HG03469 (cell line): ENCODE measurements around the gene SYCN.

ENCODE experiments used
- ATAC-seq: cut with Tn5 transposase; IDR thresholded peaks from one replicate; pipeline ENCODE4 v1.9.1; 2021; ENCODE audit warnings: mild to moderate bottlenecking, moderate library complexity, moderate number of reproducible peaks; ENCODE audit not compliant: unreplicated experiment

The SYCN gene

DNA sequence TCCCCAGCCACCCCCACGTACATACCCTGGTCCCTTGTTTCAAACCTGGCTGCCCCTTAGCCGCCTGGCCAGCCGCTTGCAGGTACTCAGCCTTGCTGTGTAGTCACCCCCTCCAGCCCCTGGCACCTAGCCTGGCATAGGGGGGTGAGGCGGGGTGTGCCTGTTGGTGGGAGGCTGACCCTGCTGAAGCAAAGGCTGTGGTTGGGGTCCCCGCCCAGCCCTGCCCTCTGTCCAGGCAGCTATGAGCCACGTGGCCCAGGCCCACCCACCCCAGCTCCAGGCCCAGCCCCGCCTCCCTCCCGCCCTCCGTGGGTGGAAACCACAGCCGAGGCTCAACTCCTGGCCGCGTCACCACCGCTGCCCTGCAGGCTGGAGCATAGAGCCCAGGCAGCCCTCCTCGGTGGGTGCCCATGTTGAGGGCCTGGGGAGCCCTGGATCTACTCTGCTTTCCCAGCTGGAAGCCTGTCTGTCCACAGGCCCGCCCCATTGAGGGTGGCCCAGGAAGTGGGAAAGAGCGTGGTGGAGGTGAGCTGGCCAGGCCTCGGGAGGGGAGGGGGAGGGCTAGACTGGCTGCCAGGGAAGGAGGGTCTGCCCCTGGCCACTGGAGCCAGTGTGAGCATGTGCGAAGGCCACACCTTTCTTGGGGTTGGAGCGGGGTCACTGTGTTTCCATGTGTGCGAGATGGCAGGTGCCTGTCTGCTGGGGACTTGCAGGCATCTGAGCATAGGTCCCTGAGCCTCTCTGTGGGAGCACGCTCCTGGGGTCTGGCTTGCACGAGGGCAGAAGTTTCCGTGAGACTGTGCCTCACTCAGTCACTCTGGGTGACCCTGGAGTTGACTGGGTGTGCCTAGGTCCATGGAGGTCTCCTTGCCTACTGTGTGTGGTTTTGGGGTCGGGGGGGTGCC, 47.5 kb downstream of the SYCN start:
- no peak for ATAC-seq

DNA sequence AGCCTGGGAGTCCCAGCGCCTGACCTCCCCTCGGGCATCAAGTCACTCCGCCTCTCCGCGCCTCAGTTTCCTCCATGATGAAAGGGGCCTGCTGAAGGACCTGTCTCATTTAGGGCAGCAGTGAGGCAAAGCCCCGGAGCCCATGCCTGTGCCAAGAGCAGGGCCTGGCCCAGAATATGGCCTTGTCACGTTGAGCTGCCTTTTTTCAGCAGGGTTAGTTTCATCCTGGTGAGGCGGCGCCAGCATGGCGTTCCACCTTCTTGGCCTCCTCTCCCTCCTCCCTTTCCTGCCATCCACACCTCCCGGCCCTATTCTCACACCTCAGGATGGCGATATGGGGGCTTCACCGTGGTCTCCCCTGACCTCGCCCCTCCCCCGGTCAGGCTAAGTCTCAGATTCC, 48.3 kb downstream of the SYCN start:
- ATAC-seq, result no peak

- ATAC-seq, result no peak
Observed at GRCh38 chr19:39155114-39155700, 48.9 kb downstream of the SYCN start.

DNA sequence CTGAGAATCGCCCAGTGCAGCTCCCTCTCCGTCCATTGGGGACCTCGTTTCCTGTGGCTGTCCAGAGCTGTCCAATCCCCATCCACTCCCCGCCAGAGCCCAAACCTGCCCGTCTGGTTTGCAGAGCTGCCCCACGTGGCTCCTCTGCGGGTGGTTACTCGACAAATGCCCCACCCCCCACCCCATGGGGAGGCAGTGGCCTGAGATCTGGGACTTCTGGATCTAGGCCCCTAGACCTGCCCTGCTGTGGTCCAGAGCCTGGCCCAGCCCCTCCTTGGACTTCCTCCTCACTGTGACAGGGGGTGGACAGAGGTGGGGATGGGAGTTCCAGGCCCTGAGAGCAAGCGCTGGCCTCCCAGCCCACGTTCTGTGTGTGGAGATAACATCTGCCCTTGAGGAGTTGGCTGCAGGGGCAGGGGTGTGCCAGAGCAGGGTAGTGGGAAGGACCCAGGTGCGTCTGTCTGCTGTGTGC, 49.4 kb downstream of the SYCN start:
- ATAC-seq, result no peak

DNA sequence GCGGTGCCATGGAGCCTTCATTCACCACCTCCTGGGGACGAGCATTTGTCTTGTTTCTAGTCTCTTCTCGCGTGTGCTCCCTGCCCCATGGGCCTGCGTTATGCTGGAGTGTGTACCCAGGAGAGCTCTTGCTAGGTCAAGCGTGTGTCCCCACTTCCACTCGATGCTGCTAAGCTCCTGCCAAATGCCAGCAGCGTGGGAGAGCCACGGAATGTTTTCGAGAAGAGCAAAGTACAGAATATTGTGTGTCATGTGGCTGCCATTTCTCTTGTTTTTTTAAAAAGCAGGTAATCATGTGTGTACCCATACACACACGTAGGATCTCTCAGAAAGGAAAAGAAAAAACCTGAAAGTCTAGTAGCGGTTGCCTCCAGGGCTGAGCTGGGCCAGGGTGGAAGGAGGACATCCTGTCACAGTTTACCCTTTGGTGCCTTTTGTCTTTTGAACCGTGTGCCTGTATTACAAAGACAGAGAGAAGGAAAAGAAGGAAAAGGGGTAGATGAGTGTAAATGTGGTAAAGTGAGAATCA, 49.9 kb downstream of the SYCN start:
- no peak for ATAC-seq
